Activated T-cell treated with anti-CD3 and anti-CD28 coated beads for 48 hours (primary cell): ENCODE results near the gene SLC52A1.
"Not testable (repeated sequence)": the region's sequence is repeated elsewhere in the genome, so short reads cannot be mapped to it uniquely, and the experiment has no call there.

Source experiments
- DNase-seq: peaks from one replicate; pipeline ENCODE4 v3.0.0-alpha.2; 2020; ENCODE audit warnings: low read depth

Gene SLC52A1

DNA sequence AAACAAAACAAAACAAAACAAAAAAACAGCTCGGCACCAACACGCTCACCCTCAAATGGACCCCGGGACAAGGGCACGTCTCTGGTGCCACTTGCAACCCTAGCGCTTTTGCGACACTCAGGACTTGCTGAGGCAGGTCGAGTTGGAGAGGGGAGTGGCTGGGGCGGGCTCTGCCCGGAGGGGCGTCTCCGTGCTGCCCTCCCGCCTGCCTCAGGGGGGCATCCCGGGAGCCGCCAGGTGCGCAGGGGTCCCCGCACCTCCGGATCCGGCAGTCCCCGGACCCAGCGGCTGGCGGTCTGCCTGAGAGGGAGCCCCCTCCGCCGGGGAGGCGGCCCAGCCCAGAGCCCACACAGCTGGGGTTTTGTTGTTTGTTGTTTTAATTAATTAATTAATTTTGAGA is at the start of gene SLC52A1:
Gene SLC52A1 (minus strand): TSS at position 112 of the 400 bp plus-strand sequence. CDS start 820 bp downstream, outside the sequence.
- no peak for DNase-seq

GRCh38 chr17:5080591-5080990 is 45.4 kb upstream of the SLC52A1 start:
- no peak for DNase-seq

DNA sequence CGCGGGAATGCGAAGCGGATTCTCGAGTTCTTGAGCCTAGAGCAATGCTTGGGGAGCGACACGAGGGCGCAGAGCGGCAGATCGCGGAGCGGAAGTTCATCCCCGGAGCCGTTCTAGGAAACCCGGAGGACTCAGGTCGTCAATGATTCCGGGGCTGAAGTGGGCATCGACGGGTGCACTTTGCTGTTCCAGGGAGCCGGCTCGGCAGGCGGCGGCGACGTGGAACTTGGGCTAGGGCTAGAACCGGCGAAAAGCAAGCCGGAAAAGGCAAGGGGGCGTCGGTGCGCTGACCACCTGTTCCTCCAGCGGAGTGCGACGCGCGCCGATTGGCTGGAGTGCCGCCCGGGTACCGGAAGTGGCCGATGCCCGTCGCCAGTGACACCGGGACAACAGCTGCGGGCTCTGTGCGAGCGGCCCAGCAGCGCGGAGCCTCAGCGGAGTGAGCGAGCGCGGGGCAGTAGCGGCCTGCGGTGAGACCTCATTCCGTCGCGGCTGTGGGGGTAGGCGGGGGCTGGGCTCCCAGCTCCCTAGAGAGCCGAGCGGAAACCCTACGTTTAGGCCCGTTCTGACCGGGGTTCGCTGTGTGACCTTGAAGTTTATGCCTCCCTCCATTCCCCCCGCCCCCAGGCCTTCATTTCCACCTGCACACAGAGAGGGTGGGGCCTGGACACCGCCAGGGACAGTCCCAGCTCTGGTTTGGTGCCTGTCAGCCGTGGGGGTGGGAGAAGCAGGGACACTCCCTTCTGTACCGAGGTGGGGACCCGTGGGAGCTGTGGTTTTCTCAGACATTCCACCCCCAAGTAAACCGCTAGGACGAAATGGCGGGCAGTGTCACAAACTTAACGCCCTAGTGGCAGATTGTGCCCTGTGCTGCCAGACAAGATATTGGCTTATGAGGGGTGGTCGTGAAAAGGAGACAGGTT is 43.1 kb upstream of the SLC52A1 start, which contains the start of gene ZFP3:
Gene ZFP3 (plus strand): TSS at position 362 of the 923 bp plus-strand sequence. CDS start 13,038 bp downstream, outside the sequence.
- peak; percentile 78 for DNase-seq

GRCh38 chr17:5077781-5078105 is 42.5 kb upstream of the SLC52A1 start:
- no peak for DNase-seq

- DNase-seq, result not testable (repeated sequence)
Observed at GRCh38 chr17:5077275-5077674, 42.0 kb upstream of the SLC52A1 start.

GRCh38 chr17:5075472-5075871 is 40.2 kb upstream of the SLC52A1 start:
- DNase-seq, result not testable (repeated sequence)

- DNase-seq, result no peak
Observed at GRCh38 chr17:5069724-5070123, 34.5 kb upstream of the SLC52A1 start.

GRCh38 chr17:5068236-5068635 is 33.0 kb upstream of the SLC52A1 start:
- no peak for DNase-seq

GRCh38 chr17:5065227-5065744 is 30.1 kb upstream of the SLC52A1 start:
- DNase-seq, result no peak

- no peak for DNase-seq
Observed at GRCh38 chr17:5055543-5055942, 20.3 kb upstream of the SLC52A1 start.

GRCh38 chr17:5050278-5050677 is 15.1 kb upstream of the SLC52A1 start:
- DNase-seq, result no peak

DNA sequence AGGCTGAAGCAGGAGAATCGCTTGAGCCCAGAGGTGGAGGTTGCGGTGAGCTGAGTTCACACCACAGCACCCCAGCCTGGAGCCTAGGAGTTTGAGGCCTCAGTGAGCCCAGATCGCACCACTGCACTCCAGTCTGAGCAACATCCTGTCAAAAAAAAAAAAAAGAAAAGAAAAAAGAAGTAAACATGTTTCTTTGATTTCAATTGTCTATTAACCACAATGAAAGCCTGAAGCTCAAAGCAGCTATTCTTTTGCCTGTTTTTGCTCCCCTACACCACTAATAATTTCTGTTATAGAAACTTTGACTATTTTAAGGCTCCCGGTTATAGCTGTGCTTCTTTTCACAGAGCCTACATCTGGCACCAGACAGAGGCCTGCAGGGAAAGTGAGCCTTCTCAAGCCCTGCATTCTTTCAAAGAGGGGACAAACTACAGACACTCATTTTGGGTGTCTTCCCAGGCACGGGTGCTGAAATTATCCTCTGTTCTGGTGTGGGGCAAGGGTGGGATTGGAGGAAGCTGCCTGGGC is 14.2 kb upstream of the SLC52A1 start:
- no peak for DNase-seq

- DNase-seq, result no peak
Observed at GRCh38 chr17:5047446-5047845, 12.2 kb upstream of the SLC52A1 start.

DNA sequence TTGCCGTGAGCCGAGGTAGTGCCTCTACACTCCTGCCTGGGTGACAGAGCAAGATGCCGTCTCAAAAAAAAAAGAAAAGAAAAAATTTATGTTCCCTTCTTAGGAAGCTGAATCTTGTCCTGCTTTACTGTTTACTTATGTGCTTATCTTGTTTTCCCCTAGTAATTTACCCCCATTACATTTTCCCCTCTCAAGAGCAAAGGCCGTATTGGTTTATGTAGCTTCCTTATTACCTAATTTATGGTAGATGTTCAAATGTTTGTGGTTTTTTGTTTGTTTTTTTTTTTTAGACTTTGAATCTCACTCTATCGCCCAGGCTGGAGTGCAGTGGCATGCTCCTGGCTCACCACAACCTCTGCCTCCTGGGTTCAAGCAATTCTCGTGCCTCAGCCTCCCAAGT is 10.3 kb upstream of the SLC52A1 start:
- no peak for DNase-seq

GRCh38 chr17:5044630-5045029 is 9.4 kb upstream of the SLC52A1 start:
- DNase-seq, result no peak

GRCh38 chr17:5043524-5043923 is 8.3 kb upstream of the SLC52A1 start:
- no peak for DNase-seq

DNA sequence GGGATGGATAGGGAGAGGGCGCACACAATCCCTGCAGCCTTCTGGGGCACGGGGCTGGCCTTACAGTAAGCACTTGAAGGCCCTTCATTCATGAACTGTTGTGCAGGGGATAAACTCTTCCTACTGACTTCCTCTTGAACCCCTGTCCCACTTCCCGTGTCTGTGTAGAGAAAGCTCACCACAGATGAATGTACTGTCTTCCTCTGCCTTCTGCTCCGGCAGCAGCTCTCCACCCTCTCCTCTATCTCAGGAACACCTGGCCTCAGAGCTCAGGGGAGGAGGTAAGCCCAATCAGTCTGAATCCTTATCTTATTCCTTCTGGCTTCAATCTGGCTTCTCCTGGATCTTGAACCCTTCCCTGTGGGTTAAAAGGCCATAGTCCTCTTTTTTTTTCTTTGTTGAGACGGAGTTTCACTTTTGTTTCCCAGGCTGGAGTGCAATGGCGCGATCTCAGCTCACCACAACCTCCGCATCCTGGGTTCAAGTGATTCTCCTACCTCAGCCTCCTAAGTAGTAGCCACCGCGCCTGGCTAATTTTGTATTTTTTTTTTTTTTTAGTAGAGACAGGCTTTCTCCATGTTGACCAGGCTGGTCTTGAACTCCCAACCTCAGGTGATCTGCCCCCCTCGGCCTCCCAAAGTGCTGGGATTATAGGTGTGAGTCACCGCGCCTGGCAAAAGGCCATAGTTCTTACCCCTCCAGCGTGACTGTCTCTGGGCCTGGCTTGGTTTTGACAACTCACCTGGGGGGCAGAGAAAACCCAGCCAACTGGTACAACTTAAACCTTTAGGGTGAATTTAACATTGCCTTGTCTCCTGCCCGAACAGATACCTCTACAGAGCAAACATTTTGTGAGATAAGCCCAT is 7.2 kb upstream of the SLC52A1 start:
- no peak for DNase-seq

DNA sequence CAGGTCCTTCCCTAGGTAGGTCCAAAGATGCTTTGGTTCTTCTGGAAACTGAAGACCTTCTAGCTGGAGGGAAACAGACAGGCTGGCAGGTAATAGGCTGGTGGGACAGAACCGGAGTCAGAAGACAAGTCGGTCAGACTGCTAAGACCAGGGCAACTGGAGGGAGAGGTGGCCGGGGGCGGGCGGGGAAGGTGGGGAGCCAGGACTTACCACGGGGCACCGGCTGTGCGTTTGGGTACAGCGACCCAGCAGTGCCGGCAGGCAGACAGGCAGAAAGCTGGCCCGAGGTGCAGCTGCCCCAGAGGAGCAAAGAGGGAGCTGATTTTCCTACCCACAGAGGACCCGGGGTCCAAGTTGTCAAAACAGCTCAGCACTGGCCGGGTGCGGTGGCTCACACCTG is 575 bp downstream of the SLC52A1 start:
- DNase-seq, result no peak

GRCh38 chr17:5034063-5034462 is 1.2 kb downstream of the SLC52A1 start:
- DNase-seq, result no peak

GRCh38 chr17:5033352-5034015 is 1.7 kb downstream of the SLC52A1 start:
- no peak for DNase-seq

DNA sequence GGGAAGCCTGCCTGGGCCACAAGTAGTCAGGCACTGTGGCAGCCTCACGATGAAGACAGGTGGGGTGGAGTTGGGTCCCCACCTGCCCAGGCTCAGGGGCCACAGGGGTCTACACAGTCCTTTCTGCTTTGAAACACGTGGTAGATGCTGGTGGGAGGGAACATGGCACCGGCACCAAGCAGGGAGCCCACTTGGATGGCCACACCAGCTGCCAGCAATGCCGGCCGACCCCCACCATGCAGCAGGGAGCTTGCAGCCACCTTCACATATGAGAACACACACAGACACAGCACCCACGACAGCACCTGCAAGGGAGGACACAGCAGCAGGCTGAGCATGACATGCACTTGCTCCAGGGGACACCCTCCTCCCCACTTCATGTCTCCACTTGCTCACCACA is 2.4 kb downstream of the SLC52A1 start:
- DNase-seq, result no peak
